Measurements from ENCODE around the gene RTN3.

DNA sequence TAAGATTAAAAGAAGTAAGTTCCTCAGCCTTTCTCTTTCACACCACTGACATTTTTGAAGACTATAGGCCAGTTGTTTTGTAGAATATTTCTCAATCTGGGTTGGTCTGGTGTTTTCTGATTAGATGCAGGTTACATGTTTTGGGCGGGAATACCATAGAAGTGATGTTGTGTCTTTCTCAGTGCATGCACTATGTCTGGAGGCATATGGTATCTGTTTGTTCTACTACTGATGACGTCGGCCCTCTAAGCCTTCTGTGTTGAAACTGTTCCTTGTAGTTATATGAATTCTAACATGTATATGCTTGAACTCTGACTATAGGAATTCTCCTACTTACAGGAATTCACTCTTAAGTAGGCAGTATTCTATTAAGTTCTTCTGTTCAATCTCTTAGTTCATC lies 65.7 kb downstream of the RTN3 start:
- TF ChIP-seq, protein P1, sequence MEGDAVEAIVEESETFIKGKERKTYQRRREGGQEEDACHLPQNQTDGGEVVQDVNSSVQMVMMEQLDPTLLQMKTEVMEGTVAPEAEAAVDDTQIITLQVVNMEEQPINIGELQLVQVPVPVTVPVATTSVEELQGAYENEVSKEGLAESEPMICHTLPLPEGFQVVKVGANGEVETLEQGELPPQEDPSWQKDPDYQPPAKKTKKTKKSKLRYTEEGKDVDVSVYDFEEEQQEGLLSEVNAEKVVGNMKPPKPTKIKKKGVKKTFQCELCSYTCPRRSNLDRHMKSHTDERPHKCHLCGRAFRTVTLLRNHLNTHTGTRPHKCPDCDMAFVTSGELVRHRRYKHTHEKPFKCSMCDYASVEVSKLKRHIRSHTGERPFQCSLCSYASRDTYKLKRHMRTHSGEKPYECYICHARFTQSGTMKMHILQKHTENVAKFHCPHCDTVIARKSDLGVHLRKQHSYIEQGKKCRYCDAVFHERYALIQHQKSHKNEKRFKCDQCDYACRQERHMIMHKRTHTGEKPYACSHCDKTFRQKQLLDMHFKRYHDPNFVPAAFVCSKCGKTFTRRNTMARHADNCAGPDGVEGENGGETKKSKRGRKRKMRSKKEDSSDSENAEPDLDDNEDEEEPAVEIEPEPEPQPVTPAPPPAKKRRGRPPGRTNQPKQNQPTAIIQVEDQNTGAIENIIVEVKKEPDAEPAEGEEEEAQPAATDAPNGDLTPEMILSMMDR (IDR thresholded peaks at IDR 0.05) = no peak
- no peak for TF ChIP-seq ZFX (IDR thresholded peaks at IDR 0.05; ENCODE audit: borderline replicate concordance)

Data from 22Rv1 (cell line).